Astrocyte (in vitro differentiated cells and primary cell): ENCODE measurements around the gene GPLD1.
"Not testable (repeated sequence)": the region's sequence is repeated elsewhere in the genome, so short reads cannot be mapped to it uniquely, and the experiment has no call there.

Experiments
- EZH2 ChIP-seq: IDR thresholded peaks from 2 replicates; pipeline ENCODE4 v1.6.1; 2012; ENCODE audit warnings: mild to moderate bottlenecking, low read length, inconsistent platforms; ENCODE audit not compliant: insufficient read depth
- TF ChIP-seq, protein P1 (sequence below): IDR thresholded peaks from 2 replicates; pipeline ENCODE4 v1.5.1; 2011; ENCODE audit warnings: low read depth, mild to moderate bottlenecking, inconsistent platforms, low read length, moderate library complexity; ENCODE audit not compliant: insufficient read depth

DNA sequence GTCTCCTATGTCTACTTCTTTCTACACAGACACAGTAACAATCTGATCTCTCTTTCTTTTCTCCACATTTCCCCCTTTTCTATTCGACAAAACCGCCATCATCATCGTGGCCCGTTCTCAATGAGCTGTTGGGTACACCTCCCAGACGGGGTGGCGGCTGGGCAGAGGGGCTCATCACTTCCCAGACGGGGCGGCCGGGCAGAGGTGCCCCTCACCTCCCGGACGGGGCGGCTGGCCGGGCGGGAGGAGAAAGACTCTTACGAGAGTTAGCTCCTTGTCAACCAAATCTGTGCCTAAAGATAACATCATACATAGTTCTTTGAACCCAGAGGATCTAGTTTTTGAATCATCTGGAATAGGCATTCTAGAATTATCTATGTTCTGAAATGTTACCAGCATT, 74.8 kb downstream of the GPLD1 start:
- TF ChIP-seq EZH2, result not testable (repeated sequence)
- TF ChIP-seq, protein P1, sequence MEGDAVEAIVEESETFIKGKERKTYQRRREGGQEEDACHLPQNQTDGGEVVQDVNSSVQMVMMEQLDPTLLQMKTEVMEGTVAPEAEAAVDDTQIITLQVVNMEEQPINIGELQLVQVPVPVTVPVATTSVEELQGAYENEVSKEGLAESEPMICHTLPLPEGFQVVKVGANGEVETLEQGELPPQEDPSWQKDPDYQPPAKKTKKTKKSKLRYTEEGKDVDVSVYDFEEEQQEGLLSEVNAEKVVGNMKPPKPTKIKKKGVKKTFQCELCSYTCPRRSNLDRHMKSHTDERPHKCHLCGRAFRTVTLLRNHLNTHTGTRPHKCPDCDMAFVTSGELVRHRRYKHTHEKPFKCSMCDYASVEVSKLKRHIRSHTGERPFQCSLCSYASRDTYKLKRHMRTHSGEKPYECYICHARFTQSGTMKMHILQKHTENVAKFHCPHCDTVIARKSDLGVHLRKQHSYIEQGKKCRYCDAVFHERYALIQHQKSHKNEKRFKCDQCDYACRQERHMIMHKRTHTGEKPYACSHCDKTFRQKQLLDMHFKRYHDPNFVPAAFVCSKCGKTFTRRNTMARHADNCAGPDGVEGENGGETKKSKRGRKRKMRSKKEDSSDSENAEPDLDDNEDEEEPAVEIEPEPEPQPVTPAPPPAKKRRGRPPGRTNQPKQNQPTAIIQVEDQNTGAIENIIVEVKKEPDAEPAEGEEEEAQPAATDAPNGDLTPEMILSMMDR, result not testable (repeated sequence)
